H1 (cell line): ENCODE data around the gene CAMTA1. TPM values are rescaled to one million over a fixed set of nuclear protein-coding genes. Genes with fewer than 3 reads are reported as not detected.

Experiments
- CTCF ChIA-PET: fragments of 300-600 bp; sonication (Branson Sonifier 250); formaldehyde crosslinking; loops from one replicate; lab custom pipeline; 2021; ENCODE audit not compliant: partially characterized antibody; lab: Charles Lee
- POLR2A ChIA-PET: fragments of 300-600 bp; sonication (Branson Sonifier 250); formaldehyde crosslinking; loops from one replicate; lab custom pipeline; 2021; ENCODE audit warnings: inconsistent platforms; ENCODE audit not compliant: partially characterized antibody; lab: Charles Lee
- DNase-seq, 2 experiments: peaks; one replicate each; pipeline versions ENCODE4 v3.0.0 to v3.0.0-alpha.2; 2010 to 2022; ENCODE audit warnings: low spot score in 2 of 2, low read depth in 1 of 2, mixed read lengths in 1 of 2
- FAIRE-seq: peaks from 2 replicates; lab custom pipeline; 2011; peaks lifted over from hg19 to GRCh38; lab: Jason Lieb, UNC
- H2AFZ ChIP-seq: 2 replicates; pipeline ENCODE4 v1.8.1; 2012; ENCODE audit warnings: low read length, inconsistent platforms
- H2AK5ac ChIP-seq: 2 replicates; pipeline ENCODE4 v1.6.1; 2013; ENCODE audit warnings: low read depth, low read length
- H2BK120ac ChIP-seq: replicated peaks from 2 replicates; pipeline ENCODE3; 2013; ENCODE audit warnings: low read depth, low read length, inconsistent platforms
- H2BK12ac ChIP-seq: 2 replicates; pipeline ENCODE4 v1.6.1; 2013; ENCODE audit warnings: low read depth, low read length
- H2BK15ac ChIP-seq: 2 replicates; pipeline ENCODE4 v1.6.1; 2013; ENCODE audit warnings: low read length
- H2BK20ac ChIP-seq: 2 replicates; pipeline ENCODE4 v1.6.1; 2013; ENCODE audit warnings: low read length
- H2BK5ac ChIP-seq: 2 replicates; pipeline ENCODE4 v1.6.1; 2013; ENCODE audit warnings: low read depth, low read length
- H3K14ac ChIP-seq: 2 replicates; pipeline ENCODE4 v1.6.1; 2013; ENCODE audit warnings: inconsistent platforms; ENCODE audit not compliant: insufficient read length
- H3K18ac ChIP-seq: 2 replicates; pipeline ENCODE4 v1.6.1; 2013; ENCODE audit warnings: low read length; ENCODE audit errors: extremely low read depth
- H3K23ac ChIP-seq: 2 replicates; pipeline ENCODE4 v1.6.1; 2013; ENCODE audit warnings: inconsistent platforms; ENCODE audit not compliant: insufficient read length
- H3K23me2 ChIP-seq: 2 replicates; pipeline ENCODE4 v1.6.1; 2013; ENCODE audit warnings: low read depth, low read length
- H3K27ac ChIP-seq: 2 replicates; pipeline ENCODE4 v1.6.1; 2011; ENCODE audit warnings: low read depth, low read length, inconsistent platforms
- H3K27me3 ChIP-seq, 4 experiments: replicated peaks in 1 of 4; 1 replicate in 1 of 4; 2 replicates in 3 of 4; pipeline versions ENCODE4 v1.6.1 to v1.8.1; 2011 to 2013; ENCODE audit warnings: low read length in 3 of 4, mild to moderate bottlenecking in 3 of 4, inconsistent platforms in 2 of 4, mixed read lengths in 2 of 4, moderate library complexity in 1 of 4; ENCODE audit not compliant: control insufficient read depth in 3 of 4, insufficient read depth in 3 of 4; ENCODE audit errors: extremely low read depth in 1 of 4
- H3K36me3 ChIP-seq, 4 experiments: 2 replicates each; pipeline versions ENCODE4 v1.6.1 to v1.8.1; 2011 to 2013; ENCODE audit warnings: mild to moderate bottlenecking in 4 of 4, low read length in 3 of 4, moderate library complexity in 2 of 4, control low read depth in 1 of 4, inconsistent platforms in 1 of 4; ENCODE audit not compliant: insufficient read depth in 4 of 4, control insufficient read depth in 2 of 4
- H3K4ac ChIP-seq: replicated peaks from 2 replicates; pipeline ENCODE3; 2013; ENCODE audit warnings: low read length, low read depth, mixed read lengths, inconsistent platforms; ENCODE audit not compliant: insufficient read length
- H3K4me1 ChIP-seq, 4 experiments: replicated peaks in 1 of 4; 1 replicate in 1 of 4; 2 replicates in 3 of 4; pipeline versions ENCODE4 v1.6.1 to v1.8.1; 2011 to 2013; ENCODE audit warnings: low read length in 3 of 4, inconsistent platforms in 2 of 4, mixed read lengths in 1 of 4; ENCODE audit not compliant: insufficient read depth in 4 of 4, control insufficient read depth in 3 of 4
- H3K4me2 ChIP-seq, 2 experiments: 2 replicates each; pipeline versions ENCODE4 v1.6.1 to v1.8.1; 2011 to 2013; ENCODE audit warnings: low read depth in 2 of 2, low read length in 2 of 2, control low read depth in 1 of 2, inconsistent platforms in 1 of 2, mild to moderate bottlenecking in 1 of 2; ENCODE audit not compliant: insufficient read depth in 1 of 2
- H3K4me3 ChIP-seq, 4 experiments: fragments of 200-600, 300-600 bp in 1 of 4; sonication (generic), shearing (Covaris generic), sonication (Bioruptor Twin) in 1 of 4; 2 replicates each; pipeline versions ENCODE4 v1.5.1 to v1.8.1; 2011 to 2016; ENCODE audit warnings: low read length in 4 of 4, low read depth in 3 of 4, control low read depth in 2 of 4, inconsistent platforms in 2 of 4, mild to moderate bottlenecking in 2 of 4, mixed read lengths in 1 of 4, moderate library complexity in 1 of 4; ENCODE audit not compliant: insufficient read depth in 2 of 4; ENCODE audit errors: extremely low read depth in 1 of 4
- H3K56ac ChIP-seq: replicated peaks from 2 replicates; pipeline ENCODE3; 2013; ENCODE audit warnings: low read depth, mild to moderate bottlenecking, mixed read lengths, low read length, inconsistent platforms; ENCODE audit not compliant: insufficient read length
- H3K79me1 ChIP-seq: 2 replicates; pipeline ENCODE4 v1.6.1; 2013; ENCODE audit warnings: low read depth, low read length, control low read depth
- H3K79me2 ChIP-seq, 2 experiments: 2 replicates each; pipeline versions ENCODE4 v1.6.1 to v1.8.1; 2012 to 2013; ENCODE audit warnings: low read length in 2 of 2, mild to moderate bottlenecking in 2 of 2, inconsistent platforms in 1 of 2; ENCODE audit not compliant: insufficient read depth in 2 of 2, control insufficient read depth in 1 of 2
- H3K9ac ChIP-seq, 4 experiments: replicated peaks in 1 of 4; 1 replicate in 1 of 4; 2 replicates in 3 of 4; pipeline versions ENCODE4 v1.6.1 to v1.8.1; 2011 to 2013; ENCODE audit warnings: low read depth in 3 of 4, low read length in 3 of 4, control low read depth in 2 of 4, mild to moderate bottlenecking in 2 of 4, moderate library complexity in 2 of 4, inconsistent platforms in 1 of 4; ENCODE audit errors: extremely low read depth in 1 of 4
- H3K9me3 ChIP-seq, 2 experiments: 2 replicates each; pipeline versions ENCODE4 v1.6.1 to v1.8.1; 2012 to 2013; ENCODE audit warnings: mild to moderate bottlenecking in 2 of 2, moderate library complexity in 2 of 2, control low read depth in 1 of 2, inconsistent platforms in 1 of 2, low read depth in 1 of 2, low read length in 1 of 2, mixed read lengths in 1 of 2; ENCODE audit not compliant: insufficient read depth in 2 of 2
- H4K20me1 ChIP-seq, 2 experiments: replicated peaks in 1 of 2; 2 replicates each; pipeline versions ENCODE3 to v1.8.1; 2011 to 2013; ENCODE audit warnings: inconsistent platforms in 2 of 2, low read length in 2 of 2, mild to moderate bottlenecking in 1 of 2; ENCODE audit not compliant: insufficient read depth in 2 of 2, control insufficient read depth in 1 of 2
- H4K5ac ChIP-seq: 2 replicates; pipeline ENCODE4 v1.6.1; 2013; ENCODE audit warnings: low read length, low read depth, mixed read lengths, inconsistent platforms; ENCODE audit not compliant: insufficient read length
- H4K8ac ChIP-seq: 2 replicates; pipeline ENCODE4 v1.8.0; 2013; ENCODE audit warnings: mild to moderate bottlenecking, moderate library complexity, low read length, inconsistent platforms; ENCODE audit not compliant: insufficient read depth; ENCODE audit errors: extremely low read depth
- H4K91ac ChIP-seq: replicated peaks from 2 replicates; pipeline ENCODE3; 2013; ENCODE audit warnings: low read length, mixed read lengths, inconsistent platforms; ENCODE audit not compliant: insufficient read length
- BCL11A ChIP-seq, 2 experiments: IDR thresholded peaks; one replicate each; pipeline ENCODE4 v1.6.1; 2011; ENCODE audit warnings: low read depth in 2 of 2, low read length in 2 of 2, mild to moderate bottlenecking in 2 of 2
- CBX5 ChIP-seq: fragments of 300-800, 300-1000 bp; sonication (generic); IDR thresholded peaks from 2 replicates; pipeline ENCODE4 v1.7.1; 2016; ENCODE audit warnings: antibody characterized with exemption, low read length, low read depth
- JUN ChIP-seq: IDR thresholded peaks from 2 replicates; pipeline ENCODE4 v1.6.1; 2011; ENCODE audit warnings: low read depth, mild to moderate bottlenecking, improper control_type of control experiment, low read length
- RXRA ChIP-seq: IDR thresholded peaks from 2 replicates; pipeline ENCODE4 v1.6.1; 2011; ENCODE audit warnings: low read depth, mild to moderate bottlenecking, low read length, moderate library complexity; ENCODE audit not compliant: insufficient read depth
- SRF ChIP-seq: IDR thresholded peaks from 2 replicates; pipeline ENCODE4 v1.6.1; 2011; ENCODE audit warnings: mild to moderate bottlenecking, low read depth, low read length, moderate library complexity
- WGBS, 2 experiments: shearing (Covaris generic) in 1 of 2; methylation state at CpG; one replicate each; pipeline versions ENCODE4 v1.1.6 to v1.1.7; 2013 to 2015; ENCODE audit warnings: low lambda C conversion rate in 2 of 2, mixed read lengths in 2 of 2, inconsistent platforms in 1 of 2, low coverage in 1 of 2, missing lambda C conversion rate in 1 of 2; ENCODE audit not compliant: insufficient replicate concordance in 2 of 2, insufficient coverage in 1 of 2, insufficient read length in 1 of 2; ENCODE audit errors: extremely low coverage in 1 of 2, missing lambda C conversion rate in 1 of 2; 5-methylcytosine and 5-hydroxymethylcytosine counted together
- polyA plus RNA-seq, 7 experiments: library from polyadenylated mRNA; depleted of rRNA in 3 of 7; stranded (reverse) in 5 of 7; unstranded in 2 of 7; fragments of >200 nt in 5 of 7; fragments of 200-250 nt in 2 of 7; gene quantifications; 1 replicate in 5 of 7; 2 replicates in 1 of 7; 4 replicates in 1 of 7; pipeline versions ENCODE4 v1.2.1 to v1.2.3, GENCODE V29; 2011 to 2013; ENCODE audit warnings: missing spikeins in 2 of 7, mixed read lengths in 2 of 7
- total RNA-seq: library from RNA; stranded (reverse); fragmentation: NEBNext Ultra II Directional; extraction: Animal tissue kit (Norgen Biotek cat#: 25700); gene quantifications from 2 replicates; pipeline ENCODE4 v1.2.1, GENCODE V29; 2021
- TF ChIP-seq, protein P1 (sequence below): IDR thresholded peaks from 2 replicates; pipeline ENCODE4 v1.6.1; 2011; ENCODE audit warnings: low read depth, mild to moderate bottlenecking, low read length; ENCODE audit not compliant: insufficient read depth

Gene CAMTA1
- total and polyA plus RNA-seq, 2 of the 8 experiments (the other 6 are each of a cell fraction or from before 2014, with no cell fraction given) = 65.0 to 119 TPM

DNA sequence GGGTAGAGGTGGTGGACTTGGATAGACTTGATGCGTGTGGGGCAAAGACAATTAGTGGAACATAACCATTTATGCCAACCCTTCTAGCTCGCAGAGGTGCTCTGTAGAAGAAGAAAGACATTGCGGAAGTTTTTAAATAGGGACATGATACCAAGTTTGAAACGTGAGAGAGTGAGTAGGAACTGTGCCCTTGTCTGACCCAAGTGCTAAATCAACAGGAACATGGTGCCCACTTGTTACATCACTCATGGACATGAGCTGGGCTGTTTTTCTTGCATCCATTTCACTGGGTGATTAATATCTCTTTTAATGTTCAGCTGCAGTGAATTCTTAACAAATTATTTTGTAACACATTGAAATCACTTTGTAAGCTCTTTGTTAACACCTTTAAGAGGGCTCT is 577.7 kb downstream of the CAMTA1 start:
- H3K79me1 ChIP-seq = no peaks in the 10 kb centered on the region
- no peaks in the 10 kb centered on the region for H3K4me1 ChIP-seq
- CTCF ChIA-PET = interaction anchor here (0.9 to 1.2 kb wide), 2 partner anchors 12 to 285 kb away, joined by 3 read pairs; no protein-coding TSS in a partner anchor
- TF ChIP-seq SRF (no peak), BCL11A (IDR thresholded peaks at IDR 0.05; ENCODE audit: low read depth in 2 of 2, low read length in 2 of 2) (no peak), CBX5 (no peak), RXRA (no peak), JUN (no peak)
- TF ChIP-seq, protein P1, sequence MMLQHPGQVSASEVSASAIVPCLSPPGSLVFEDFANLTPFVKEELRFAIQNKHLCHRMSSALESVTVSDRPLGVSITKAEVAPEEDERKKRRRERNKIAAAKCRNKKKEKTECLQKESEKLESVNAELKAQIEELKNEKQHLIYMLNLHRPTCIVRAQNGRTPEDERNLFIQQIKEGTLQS = no peak
- H3K56ac ChIP-seq = peak overlapping the region; percentile 26
- no peak for FAIRE-seq
- no peaks in the 10 kb centered on the region for H3K36me3 ChIP-seq
- no peak overlapping the region for H4K91ac ChIP-seq
- H2AFZ ChIP-seq = no peak overlapping the region
- peaks cover 6% of the 10 kb centered on the region; the same call in 1 of the 2 replicates for H3K23me2 ChIP-seq
- no peak overlapping the region for H2BK5ac ChIP-seq
- POLR2A ChIA-PET = no interaction called here
- no peaks in the 10 kb centered on the region for H4K20me1 ChIP-seq
- no peak overlapping the region for H2AK5ac ChIP-seq
- no peak overlapping the region for H3K9ac ChIP-seq
- H3K27me3 ChIP-seq = no peaks in the 10 kb centered on the region
- H3K4me3 ChIP-seq = no peak overlapping the region
- H2BK20ac ChIP-seq = no peak overlapping the region
- H3K9me3 ChIP-seq = no peaks in the 10 kb centered on the region
- DNase-seq = no peak
- no peak overlapping the region for H3K23ac ChIP-seq
- H2BK12ac ChIP-seq = no peak overlapping the region
- no peak overlapping the region for H3K27ac ChIP-seq
- WGBS, 2 experiments = 96% methylated on average over 4 of the region's 4 CpGs; no CpG with 5 or more reads in 1 of the 2 experiments
- H3K79me2 ChIP-seq = no peaks in the 10 kb centered on the region
- H3K4ac ChIP-seq = no peak overlapping the region
- H4K8ac ChIP-seq = no peak overlapping the region
- no peak overlapping the region for H2BK120ac ChIP-seq
- H3K14ac ChIP-seq = no peak overlapping the region
- no peak overlapping the region for H3K4me2 ChIP-seq
- H3K18ac ChIP-seq = no peak overlapping the region
- no peak overlapping the region for H4K5ac ChIP-seq
- H2BK15ac ChIP-seq = no peak overlapping the region
